SU-DHL-6 (cell line): ENCODE data around the gene GXYLT1.

Experiments used
- EZH2phosphoT487 ChIP-seq: fragments of 200-600 bp; sonication (generic), shearing (Covaris generic); conservative IDR thresholded peaks from 2 replicates; pipeline ENCODE4 v1.6.1; 2018; ENCODE audit warnings: mild to moderate bottlenecking, antibody characterized with exemption, low read length, moderate library complexity, mixed read lengths
- TF ChIP-seq, protein P1 (sequence below): fragments of 200-600 bp; sonication (generic); IDR thresholded peaks from one replicate; pipeline ENCODE4 v1.5.1; 2017; ENCODE audit warnings: antibody characterized with exemption, mild to moderate bottlenecking, low read length, moderate library complexity; ENCODE audit not compliant: insufficient read depth, poor library complexity, severe bottlenecking

DNA sequence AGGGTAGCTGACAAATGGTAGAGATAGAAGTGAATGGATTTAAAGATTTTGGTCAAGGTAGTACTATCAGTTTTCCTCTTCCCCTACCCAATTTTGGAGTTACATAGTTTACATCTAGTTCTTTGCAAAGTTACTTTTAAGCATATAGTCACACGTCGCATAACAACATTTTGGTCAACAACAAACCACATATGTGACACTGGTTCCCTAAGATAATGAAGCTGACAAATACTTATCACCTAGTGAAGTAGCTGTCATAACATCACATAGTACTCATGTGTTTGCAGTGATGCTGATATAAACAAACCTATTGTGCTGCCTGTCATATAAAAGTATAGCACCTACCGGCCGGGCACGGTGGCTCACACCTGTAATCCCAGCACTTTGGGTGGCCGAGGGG lies 48.0 kb upstream of the GXYLT1 start:
- no peak for TF ChIP-seq EZH2phosphoT487
- TF ChIP-seq, protein P1, sequence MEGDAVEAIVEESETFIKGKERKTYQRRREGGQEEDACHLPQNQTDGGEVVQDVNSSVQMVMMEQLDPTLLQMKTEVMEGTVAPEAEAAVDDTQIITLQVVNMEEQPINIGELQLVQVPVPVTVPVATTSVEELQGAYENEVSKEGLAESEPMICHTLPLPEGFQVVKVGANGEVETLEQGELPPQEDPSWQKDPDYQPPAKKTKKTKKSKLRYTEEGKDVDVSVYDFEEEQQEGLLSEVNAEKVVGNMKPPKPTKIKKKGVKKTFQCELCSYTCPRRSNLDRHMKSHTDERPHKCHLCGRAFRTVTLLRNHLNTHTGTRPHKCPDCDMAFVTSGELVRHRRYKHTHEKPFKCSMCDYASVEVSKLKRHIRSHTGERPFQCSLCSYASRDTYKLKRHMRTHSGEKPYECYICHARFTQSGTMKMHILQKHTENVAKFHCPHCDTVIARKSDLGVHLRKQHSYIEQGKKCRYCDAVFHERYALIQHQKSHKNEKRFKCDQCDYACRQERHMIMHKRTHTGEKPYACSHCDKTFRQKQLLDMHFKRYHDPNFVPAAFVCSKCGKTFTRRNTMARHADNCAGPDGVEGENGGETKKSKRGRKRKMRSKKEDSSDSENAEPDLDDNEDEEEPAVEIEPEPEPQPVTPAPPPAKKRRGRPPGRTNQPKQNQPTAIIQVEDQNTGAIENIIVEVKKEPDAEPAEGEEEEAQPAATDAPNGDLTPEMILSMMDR = no peak
